GM12801 (cell line): ENCODE data around the gene BSND.

Experiments
- TF ChIP-seq, protein P1 (sequence below): IDR thresholded peaks from one replicate; pipeline ENCODE4 v1.5.1; 2011; ENCODE audit warnings: control low read depth; ENCODE audit not compliant: insufficient read length; ENCODE audit errors: extremely low read depth

BSND gene

DNA sequence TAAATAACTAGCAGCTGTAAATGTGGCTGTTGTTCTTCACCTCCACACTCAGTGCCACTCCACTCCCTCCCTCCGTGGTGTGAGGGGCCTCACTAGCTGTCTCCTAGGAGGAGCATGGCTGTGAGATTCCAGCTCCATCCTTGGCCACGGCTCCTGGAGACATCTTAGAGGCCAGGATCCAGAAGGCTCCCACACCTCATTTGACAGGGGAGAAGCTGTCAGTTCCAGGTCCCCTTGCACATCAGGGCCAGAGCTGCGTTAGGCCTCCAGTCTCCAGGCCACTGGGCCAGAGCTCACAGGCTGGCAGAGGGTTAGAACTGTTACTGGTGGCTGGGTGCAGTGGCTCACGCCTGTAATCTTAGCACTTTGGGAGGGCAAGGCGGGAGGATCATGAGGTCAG is 55.7 kb downstream of the BSND start:
- TF ChIP-seq, protein P1, sequence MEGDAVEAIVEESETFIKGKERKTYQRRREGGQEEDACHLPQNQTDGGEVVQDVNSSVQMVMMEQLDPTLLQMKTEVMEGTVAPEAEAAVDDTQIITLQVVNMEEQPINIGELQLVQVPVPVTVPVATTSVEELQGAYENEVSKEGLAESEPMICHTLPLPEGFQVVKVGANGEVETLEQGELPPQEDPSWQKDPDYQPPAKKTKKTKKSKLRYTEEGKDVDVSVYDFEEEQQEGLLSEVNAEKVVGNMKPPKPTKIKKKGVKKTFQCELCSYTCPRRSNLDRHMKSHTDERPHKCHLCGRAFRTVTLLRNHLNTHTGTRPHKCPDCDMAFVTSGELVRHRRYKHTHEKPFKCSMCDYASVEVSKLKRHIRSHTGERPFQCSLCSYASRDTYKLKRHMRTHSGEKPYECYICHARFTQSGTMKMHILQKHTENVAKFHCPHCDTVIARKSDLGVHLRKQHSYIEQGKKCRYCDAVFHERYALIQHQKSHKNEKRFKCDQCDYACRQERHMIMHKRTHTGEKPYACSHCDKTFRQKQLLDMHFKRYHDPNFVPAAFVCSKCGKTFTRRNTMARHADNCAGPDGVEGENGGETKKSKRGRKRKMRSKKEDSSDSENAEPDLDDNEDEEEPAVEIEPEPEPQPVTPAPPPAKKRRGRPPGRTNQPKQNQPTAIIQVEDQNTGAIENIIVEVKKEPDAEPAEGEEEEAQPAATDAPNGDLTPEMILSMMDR, result no peak

DNA sequence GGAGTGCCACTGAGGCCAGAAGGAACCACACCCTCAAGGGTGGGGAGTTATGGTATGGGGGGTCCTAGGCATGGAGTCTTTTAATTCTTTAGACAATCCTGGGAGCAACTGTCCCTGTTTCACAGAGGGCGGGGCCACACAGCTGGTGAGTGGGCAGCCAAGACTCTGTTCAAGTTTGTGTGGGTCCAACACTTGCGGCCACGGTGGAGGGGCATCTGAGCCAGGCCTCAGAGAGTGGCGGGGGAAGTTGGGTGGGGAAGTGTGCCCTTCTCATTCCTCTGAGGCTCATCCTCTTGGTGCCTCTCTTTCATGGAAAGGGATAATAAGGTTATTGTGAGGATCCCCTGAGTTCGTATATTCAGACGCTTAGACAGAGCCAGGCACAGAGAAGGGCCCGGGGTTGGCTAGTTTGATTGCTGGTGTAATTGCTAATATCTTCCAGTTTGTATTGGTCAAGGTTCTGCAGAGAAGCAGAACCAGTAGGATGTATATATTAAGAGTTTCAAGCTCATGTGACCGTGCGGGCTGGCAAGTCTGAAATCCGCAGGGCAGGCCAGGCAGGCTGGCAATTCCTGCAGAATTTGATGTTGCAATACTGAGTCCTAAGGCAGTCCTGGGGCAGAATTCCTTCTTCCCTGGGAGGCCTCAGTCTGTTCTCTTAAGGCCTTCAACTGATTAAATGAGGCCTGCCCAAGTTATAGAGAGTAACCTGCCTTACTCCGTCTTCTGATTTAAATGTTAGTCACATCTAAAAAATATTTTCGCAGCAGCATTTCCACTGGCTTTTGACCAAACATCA is 56.5 kb downstream of the BSND start:
- TF ChIP-seq, protein P1, result no peak

DNA sequence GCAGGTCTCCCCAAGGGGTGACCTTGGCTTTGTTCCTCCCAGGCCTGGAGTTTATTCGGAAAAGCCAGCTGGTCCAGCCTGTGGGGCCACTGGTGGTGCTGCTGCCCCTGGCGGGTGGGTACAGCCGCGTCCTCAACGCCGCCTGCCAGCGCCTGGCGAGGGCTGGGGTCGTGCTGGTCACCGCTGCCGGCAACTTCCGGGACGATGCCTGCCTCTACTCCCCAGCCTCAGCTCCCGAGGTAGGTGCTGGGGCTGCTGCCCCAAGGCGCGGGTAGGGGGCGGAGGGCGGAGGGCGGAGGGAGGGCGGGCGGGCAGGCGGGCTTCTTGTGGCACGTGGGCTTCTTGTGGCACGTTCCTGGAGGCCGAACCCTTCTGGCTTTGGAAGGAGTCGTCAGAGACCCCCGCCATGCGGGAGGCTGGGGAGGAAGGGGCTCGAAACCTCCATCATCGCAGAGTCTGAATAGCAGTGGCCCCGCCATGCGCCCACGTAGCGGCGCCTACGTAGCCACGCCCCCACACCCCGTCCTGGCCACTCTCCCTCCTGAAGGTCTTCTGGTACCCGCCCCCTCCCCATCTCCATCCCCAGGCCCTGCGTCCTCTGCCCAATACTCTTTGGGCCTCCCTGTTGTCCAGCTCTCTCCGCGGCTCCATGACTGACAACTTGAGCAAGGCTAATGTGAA is 57.4 kb downstream of the BSND start:
- TF ChIP-seq, protein P1, result no peak

DNA sequence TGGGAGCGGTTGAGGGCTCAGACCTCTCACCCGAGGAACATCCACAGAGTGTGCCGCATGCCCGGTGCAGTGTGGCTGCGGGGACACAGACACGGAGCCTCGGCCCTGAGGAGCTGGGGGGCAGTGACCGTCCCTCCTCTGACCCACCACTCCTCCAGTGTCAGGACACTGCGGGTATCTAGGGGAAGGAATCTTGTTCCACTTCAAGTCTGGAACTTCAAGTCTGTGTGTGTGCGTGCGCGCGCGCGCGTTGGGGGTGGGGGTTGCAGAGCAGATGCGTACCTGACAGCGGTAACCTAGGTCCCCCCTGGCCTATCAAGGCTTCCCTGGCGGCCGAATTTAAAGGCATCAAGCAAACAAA is 57.9 kb downstream of the BSND start:
- TF ChIP-seq, protein P1, result no peak

DNA sequence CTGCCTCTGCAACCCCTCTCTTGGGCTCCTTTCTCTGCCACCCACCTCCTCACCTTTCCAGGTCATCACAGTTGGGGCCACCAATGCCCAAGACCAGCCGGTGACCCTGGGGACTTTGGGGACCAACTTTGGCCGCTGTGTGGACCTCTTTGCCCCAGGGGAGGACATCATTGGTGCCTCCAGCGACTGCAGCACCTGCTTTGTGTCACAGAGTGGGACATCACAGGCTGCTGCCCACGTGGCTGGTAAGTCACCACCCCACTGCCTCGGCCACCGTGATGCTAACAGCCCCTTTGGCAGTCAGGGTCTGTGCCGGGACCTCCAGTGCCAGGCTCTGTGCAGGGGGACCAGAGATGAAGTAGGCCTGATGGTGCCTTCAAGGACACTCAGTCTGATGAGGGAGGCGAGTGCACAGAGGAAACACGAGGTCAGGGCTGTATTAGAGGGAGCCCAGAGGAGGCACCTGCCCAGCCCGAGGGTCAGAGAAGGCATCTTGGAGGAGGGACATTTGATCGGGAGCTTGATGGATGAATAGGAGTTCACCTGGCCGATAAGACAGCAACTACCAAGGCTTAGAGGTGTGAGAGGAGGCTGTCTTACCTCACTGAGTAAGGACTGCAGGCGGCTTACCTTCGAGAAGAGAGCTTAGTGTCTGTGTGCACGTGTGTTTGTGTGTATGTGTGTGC is 58.7 kb downstream of the BSND start:
- TF ChIP-seq, protein P1, result no peak

DNA sequence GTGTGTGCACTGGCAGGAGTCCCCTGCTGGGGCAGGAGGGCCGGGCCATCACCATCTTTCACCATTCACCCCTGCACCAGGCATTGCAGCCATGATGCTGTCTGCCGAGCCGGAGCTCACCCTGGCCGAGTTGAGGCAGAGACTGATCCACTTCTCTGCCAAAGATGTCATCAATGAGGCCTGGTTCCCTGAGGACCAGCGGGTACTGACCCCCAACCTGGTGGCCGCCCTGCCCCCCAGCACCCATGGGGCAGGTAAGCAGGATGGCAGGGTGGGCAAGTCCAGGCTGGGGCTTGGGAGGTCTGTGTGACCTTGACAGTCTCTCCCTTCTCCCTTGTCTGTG is 59.2 kb downstream of the BSND start:
- TF ChIP-seq, protein P1, result no peak

DNA sequence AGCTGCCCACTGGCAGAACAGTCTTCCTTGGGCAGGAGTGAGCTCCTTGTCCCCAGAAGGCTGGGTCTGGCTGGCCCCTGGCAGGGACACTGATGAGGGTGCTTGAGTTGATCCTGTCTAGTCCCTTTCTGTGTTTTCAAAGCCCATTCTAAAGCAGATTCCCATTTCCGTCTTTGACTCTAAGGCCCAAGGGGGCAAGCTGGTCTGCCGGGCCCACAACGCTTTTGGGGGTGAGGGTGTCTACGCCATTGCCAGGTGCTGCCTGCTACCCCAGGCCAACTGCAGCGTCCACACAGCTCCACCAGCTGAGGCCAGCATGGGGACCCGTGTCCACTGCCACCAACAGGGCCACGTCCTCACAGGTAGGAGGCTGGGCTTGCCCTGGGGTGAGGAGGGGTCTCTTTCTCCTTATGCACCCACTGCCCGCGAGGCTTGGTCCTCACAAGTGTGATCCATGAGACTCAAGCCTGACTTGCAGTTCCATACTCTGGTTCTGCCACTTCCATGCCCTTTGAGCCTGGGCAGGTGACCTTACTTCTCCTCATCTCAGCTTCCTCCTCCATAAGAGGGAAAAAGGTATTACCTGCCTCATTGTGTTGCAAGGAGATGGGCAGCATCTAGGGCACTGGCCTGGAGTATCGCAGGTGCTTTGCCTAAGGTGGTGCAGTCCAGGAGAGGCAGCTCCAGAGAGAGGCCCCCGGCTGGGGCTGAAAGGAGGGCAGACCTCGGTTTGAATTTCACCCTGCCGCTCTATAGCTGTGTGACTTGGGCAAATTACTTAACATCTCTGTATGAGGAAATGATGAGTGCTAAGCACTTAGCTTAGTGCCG is 60.8 kb downstream of the BSND start:
- TF ChIP-seq, protein P1, result no peak
